HEK293 (cell line): ENCODE data around the gene TIAM1.
A peak's percentile ranks its signal among the peaks of the same experiment; 100 is the strongest.

Experiments
- CTCF ChIA-PET: fragments of 350-600 bp; formaldehyde crosslinking; extraction: SDS; loops from one replicate; lab custom pipeline; 2021; ENCODE audit warnings: antibody characterized with exemption; lab: Yijun Ruan, JAX
- POLR2A ChIA-PET: fragments of 300-600 bp; formaldehyde crosslinking; extraction: SDS; loops from one replicate; lab custom pipeline; 2020; ENCODE audit warnings: antibody characterized with exemption, inconsistent platforms; lab: Yijun Ruan, JAX
- H3K27ac ChIP-seq: fragments of 200-500 bp; sonication (Bioruptor generic); 2 replicates; pipeline ENCODE4 v1.5.1; 2014; ENCODE audit warnings: low read depth, low read length, control low read depth, inconsistent platforms; ENCODE audit errors: extremely low read depth
- H3K36me3 ChIP-seq, 2 experiments: fragments of 200-500 bp in 1 of 2; sonication (Bioruptor generic) in 1 of 2; 1 replicate in 1 of 2; 2 replicates in 1 of 2; pipeline ENCODE4 v1.5.1; 2014 to 2017; ENCODE audit warnings: inconsistent platforms in 2 of 2, low read length in 2 of 2; ENCODE audit not compliant: control insufficient read depth in 2 of 2, insufficient read depth in 1 of 2
- H3K4me1 ChIP-seq: fragments of 200-500 bp; sonication (Bioruptor generic); 2 replicates; pipeline ENCODE4 v1.5.1; 2014; ENCODE audit warnings: mild to moderate bottlenecking, low read length, inconsistent platforms; ENCODE audit not compliant: control insufficient read depth, insufficient read depth
- H3K4me3 ChIP-seq: 2 replicates; pipeline ENCODE4 v1.5.1; 2011; ENCODE audit warnings: low read depth, mild to moderate bottlenecking, control low read depth, low read length, moderate library complexity
- H3K9me3 ChIP-seq: fragments of 200-500 bp; sonication (Bioruptor generic); 2 replicates; pipeline ENCODE4 v1.5.1; 2014; ENCODE audit warnings: low read depth, low read length, inconsistent platforms; ENCODE audit not compliant: control insufficient read depth, insufficient read depth
- SP2 ChIP-seq: fragments of 450-650 bp; formaldehyde crosslinking; IDR thresholded peaks from 2 replicates; pipeline ENCODE4 v1.5.1; 2016; ENCODE audit warnings: missing biosample characterization, missing genetic modification characterization
- ZBTB21 ChIP-seq: fragments of 450-650 bp; formaldehyde crosslinking; IDR thresholded peaks from 2 replicates; pipeline ENCODE4 v1.5.1; 2017; ENCODE audit warnings: missing biosample characterization, missing genetic modification characterization
- ZFP41 ChIP-seq: fragments of 450-650 bp; formaldehyde crosslinking; IDR thresholded peaks from 2 replicates; pipeline ENCODE4 v1.5.1; 2016; ENCODE audit warnings: missing biosample characterization, missing genetic modification characterization, borderline replicate concordance
- ZFP69B ChIP-seq: fragments of 450-650 bp; formaldehyde crosslinking; IDR thresholded peaks from 2 replicates; pipeline ENCODE4 v1.5.1; 2016; ENCODE audit warnings: missing biosample characterization, missing genetic modification characterization
- ZNF121 ChIP-seq: fragments of 450-650 bp; formaldehyde crosslinking; IDR thresholded peaks from 2 replicates; pipeline ENCODE4 v1.5.1; 2016; ENCODE audit warnings: missing biosample characterization, missing genetic modification characterization
- ZNF280D ChIP-seq: fragments of 450-650 bp; formaldehyde crosslinking; IDR thresholded peaks from 2 replicates; pipeline ENCODE4 v1.5.1; 2016; ENCODE audit warnings: missing biosample characterization, missing genetic modification characterization
- ZNF416 ChIP-seq: fragments of 450-650 bp; formaldehyde crosslinking; IDR thresholded peaks from 2 replicates; pipeline ENCODE4 v1.5.1; 2016; ENCODE audit warnings: missing biosample characterization, missing genetic modification characterization
- ZNF514 ChIP-seq: fragments of 450-650 bp; formaldehyde crosslinking; IDR thresholded peaks from 2 replicates; pipeline ENCODE4 v1.5.1; 2016; ENCODE audit warnings: missing biosample characterization, missing genetic modification characterization
- ZNF529 ChIP-seq: fragments of 450-650 bp; formaldehyde crosslinking; IDR thresholded peaks from 2 replicates; pipeline ENCODE4 v1.5.1; 2017; ENCODE audit warnings: missing genetic modification characterization, missing biosample characterization; ENCODE audit not compliant: insufficient replicate concordance
- ZNF549 ChIP-seq: fragments of 450-650 bp; IDR thresholded peaks from 2 replicates; pipeline ENCODE4 v1.5.1; 2018; ENCODE audit warnings: missing biosample characterization, missing genetic modification characterization, mild to moderate bottlenecking, inconsistent platforms, moderate library complexity
- ZNF561 ChIP-seq: fragments of 450-650 bp; IDR thresholded peaks from 2 replicates; pipeline ENCODE4 v1.5.1; 2018; ENCODE audit warnings: missing biosample characterization, missing genetic modification characterization, borderline replicate concordance
- ZNF692 ChIP-seq: fragments of 450-650 bp; formaldehyde crosslinking; IDR thresholded peaks from 2 replicates; pipeline ENCODE4 v1.5.1; 2016; ENCODE audit warnings: missing biosample characterization, missing genetic modification characterization
- ZSCAN5A ChIP-seq: fragments of 450-650 bp; formaldehyde crosslinking; IDR thresholded peaks from 2 replicates; pipeline ENCODE4 v1.5.1; 2016; ENCODE audit warnings: missing biosample characterization, missing genetic modification characterization
- TF ChIP-seq, protein P1 (sequence below): fragments of 450-650 bp; formaldehyde crosslinking; IDR thresholded peaks from 2 replicates; pipeline ENCODE4 v1.5.1; 2017; ENCODE audit warnings: missing biosample characterization, missing genetic modification characterization
- TF ChIP-seq, protein P2 (sequence below): fragments of 450-650 bp; formaldehyde crosslinking; IDR thresholded peaks from 2 replicates; pipeline ENCODE4 v1.5.1; 2017; ENCODE audit warnings: missing biosample characterization, missing genetic modification characterization

TIAM1 gene

DNA sequence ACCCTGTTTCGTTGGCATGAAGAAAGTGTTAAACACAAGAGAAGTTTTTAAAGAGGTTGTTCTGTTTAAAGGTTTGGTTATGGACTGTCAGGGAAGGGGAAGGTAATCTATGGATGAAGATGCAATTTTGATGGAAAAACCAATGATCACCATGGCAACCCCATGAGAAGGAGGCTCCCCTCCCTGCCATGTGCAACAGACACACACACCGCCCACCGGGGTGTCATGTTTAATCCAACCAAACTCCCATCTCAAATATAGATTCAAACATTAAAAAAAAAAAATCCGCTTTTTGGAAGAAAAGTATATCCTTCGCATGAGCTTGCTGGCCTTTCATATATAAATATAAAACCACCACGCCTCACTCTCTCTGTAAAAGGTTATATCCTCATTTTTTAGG, 224.9 kb downstream of the TIAM1 start (continued):
- no peak for TF ChIP-seq ZSCAN5A (tag by site-specific recombination)
- TF ChIP-seq ZNF416 (tag by site-specific recombination): no peak

GRCh38 chr21:31117128-31117916, 226.7 kb downstream of the TIAM1 start:
- Histone ChIP-seq H3K36me3 (peaks cover 0 to 24% of the 10 kb centered on the region in 2 experiments; a peak in 1 of 3 replicates), H3K4me3 (no peak overlapping the region), H3K9me3 (no peaks in the 10 kb centered on the region), H3K27ac (no peak overlapping the region), H3K4me1 (no peaks in the 10 kb centered on the region)
- TF ChIP-seq ZNF561: no peak
- TF ChIP-seq ZNF280D (tag by site-specific recombination): no peak
- 0 out of 2 replicates have a peak, but pooled peaks have one; percentile 22 for TF ChIP-seq ZBTB21
- peak; percentile 46; the same call in 1 of the 2 replicates for TF ChIP-seq ZNF121 (tag by site-specific recombination)
- TF ChIP-seq, protein P1, sequence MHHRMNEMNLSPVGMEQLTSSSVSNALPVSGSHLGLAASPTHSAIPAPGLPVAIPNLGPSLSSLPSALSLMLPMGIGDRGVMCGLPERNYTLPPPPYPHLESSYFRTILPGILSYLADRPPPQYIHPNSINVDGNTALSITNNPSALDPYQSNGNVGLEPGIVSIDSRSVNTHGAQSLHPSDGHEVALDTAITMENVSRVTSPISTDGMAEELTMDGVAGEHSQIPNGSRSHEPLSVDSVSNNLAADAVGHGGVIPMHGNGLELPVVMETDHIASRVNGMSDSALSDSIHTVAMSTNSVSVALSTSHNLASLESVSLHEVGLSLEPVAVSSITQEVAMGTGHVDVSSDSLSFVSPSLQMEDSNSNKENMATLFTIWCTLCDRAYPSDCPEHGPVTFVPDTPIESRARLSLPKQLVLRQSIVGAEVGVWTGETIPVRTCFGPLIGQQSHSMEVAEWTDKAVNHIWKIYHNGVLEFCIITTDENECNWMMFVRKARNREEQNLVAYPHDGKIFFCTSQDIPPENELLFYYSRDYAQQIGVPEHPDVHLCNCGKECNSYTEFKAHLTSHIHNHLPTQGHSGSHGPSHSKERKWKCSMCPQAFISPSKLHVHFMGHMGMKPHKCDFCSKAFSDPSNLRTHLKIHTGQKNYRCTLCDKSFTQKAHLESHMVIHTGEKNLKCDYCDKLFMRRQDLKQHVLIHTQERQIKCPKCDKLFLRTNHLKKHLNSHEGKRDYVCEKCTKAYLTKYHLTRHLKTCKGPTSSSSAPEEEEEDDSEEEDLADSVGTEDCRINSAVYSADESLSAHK (tag by site-specific recombination): no peak
- peak; percentile 55; the same call in 1 of the 2 replicates for TF ChIP-seq ZFP69B
- TF ChIP-seq ZNF692: peak; percentile 72
- no peak for TF ChIP-seq ZNF529 (tag by site-specific recombination)
- TF ChIP-seq ZNF514: no peak
- TF ChIP-seq ZNF549 (tag by site-specific recombination): no peak
- TF ChIP-seq SP2 (tag by site-specific recombination): no peak
- TF ChIP-seq, protein P2, sequence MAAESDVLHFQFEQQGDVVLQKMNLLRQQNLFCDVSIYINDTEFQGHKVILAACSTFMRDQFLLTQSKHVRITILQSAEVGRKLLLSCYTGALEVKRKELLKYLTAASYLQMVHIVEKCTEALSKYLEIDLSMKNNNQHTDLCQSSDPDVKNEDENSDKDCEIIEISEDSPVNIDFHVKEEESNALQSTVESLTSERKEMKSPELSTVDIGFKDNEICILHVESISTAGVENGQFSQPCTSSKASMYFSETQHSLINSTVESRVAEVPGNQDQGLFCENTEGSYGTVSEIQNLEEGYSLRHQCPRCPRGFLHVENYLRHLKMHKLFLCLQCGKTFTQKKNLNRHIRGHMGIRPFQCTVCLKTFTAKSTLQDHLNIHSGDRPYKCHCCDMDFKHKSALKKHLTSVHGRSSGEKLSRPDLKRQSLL: no peak
- TF ChIP-seq ZFP41 (tag by site-specific recombination): no peak
- CTCF ChIA-PET: interaction anchor here (0.6 to 2.1 kb wide), 8 partner anchors 15 to 724 kb away, joined by 3 to 12 read pairs (median 4); no protein-coding TSS in a partner anchor
- POLR2A ChIA-PET: no interaction called here
